Keratinocyte (primary cell): ENCODE measurements around the gene KCNG1.

ENCODE experiments used
- EZH2 ChIP-seq: IDR thresholded peaks from one replicate; pipeline ENCODE4 v1.6.1; 2012; ENCODE audit warnings: inconsistent platforms, mild to moderate bottlenecking, low read length, moderate library complexity
- TF ChIP-seq, protein P1 (sequence below), 3 experiments: IDR thresholded peaks in 1 of 3; conservative IDR thresholded peaks in 1 of 3; optimal IDR thresholded peaks in 1 of 3; 2 replicates in 2 of 3; 3 replicates in 1 of 3; pipeline versions ENCODE3 to v1.5.1; 2011; ENCODE audit warnings: low read length in 3 of 3, mild to moderate bottlenecking in 3 of 3, moderate library complexity in 2 of 3, control low read depth in 1 of 3, inconsistent platforms in 1 of 3; ENCODE audit not compliant: insufficient read depth in 2 of 3; ENCODE audit errors: extremely low read depth in 1 of 3

GRCh38 chr20:51016521-51016920 is 6.4 kb downstream of the KCNG1 start:
- TF ChIP-seq, protein P1, sequence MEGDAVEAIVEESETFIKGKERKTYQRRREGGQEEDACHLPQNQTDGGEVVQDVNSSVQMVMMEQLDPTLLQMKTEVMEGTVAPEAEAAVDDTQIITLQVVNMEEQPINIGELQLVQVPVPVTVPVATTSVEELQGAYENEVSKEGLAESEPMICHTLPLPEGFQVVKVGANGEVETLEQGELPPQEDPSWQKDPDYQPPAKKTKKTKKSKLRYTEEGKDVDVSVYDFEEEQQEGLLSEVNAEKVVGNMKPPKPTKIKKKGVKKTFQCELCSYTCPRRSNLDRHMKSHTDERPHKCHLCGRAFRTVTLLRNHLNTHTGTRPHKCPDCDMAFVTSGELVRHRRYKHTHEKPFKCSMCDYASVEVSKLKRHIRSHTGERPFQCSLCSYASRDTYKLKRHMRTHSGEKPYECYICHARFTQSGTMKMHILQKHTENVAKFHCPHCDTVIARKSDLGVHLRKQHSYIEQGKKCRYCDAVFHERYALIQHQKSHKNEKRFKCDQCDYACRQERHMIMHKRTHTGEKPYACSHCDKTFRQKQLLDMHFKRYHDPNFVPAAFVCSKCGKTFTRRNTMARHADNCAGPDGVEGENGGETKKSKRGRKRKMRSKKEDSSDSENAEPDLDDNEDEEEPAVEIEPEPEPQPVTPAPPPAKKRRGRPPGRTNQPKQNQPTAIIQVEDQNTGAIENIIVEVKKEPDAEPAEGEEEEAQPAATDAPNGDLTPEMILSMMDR (optimal IDR thresholded peaks at IDR 0.05 in 1 of 3, IDR thresholded peaks at IDR 0.05 in 1 of 3, conservative IDR thresholded peaks at IDR 0.05 in 1 of 3; ENCODE audit: extremely low read depth in 1 of 3, insufficient read depth in 2 of 3, low read length in 3 of 3): no peak
- no peak for TF ChIP-seq EZH2
